Ovary (tissue), 3 donors: Measurements from ENCODE around the gene SERPINI2.

Experiments
- EP300 ChIP-seq: sonication (generic); formaldehyde crosslinking; IDR thresholded peaks from one replicate; pipeline ENCODE4 v1.6.1; 2017; ENCODE audit warnings: antibody characterized with exemption
- POLR2A ChIP-seq: fragments of 450-650 bp; IDR thresholded peaks from one replicate; pipeline ENCODE4 v1.6.1; 2017; ENCODE audit warnings: antibody characterized with exemption, mild to moderate bottlenecking, moderate library complexity
- TF ChIP-seq, protein P1 (sequence below), 3 donors: fragments of 450-650 bp in 2 of 3; fragments of 200-600 bp in 1 of 3; IDR thresholded peaks; one replicate each; pipeline versions ENCODE4 v1.5.1 to v1.8.0; 2016 to 2022; ENCODE audit warnings: antibody characterized with exemption in 3 of 3, mild to moderate bottlenecking in 1 of 3
- donor health status: DM: no; HTN: no; CAD: no.

DNA sequence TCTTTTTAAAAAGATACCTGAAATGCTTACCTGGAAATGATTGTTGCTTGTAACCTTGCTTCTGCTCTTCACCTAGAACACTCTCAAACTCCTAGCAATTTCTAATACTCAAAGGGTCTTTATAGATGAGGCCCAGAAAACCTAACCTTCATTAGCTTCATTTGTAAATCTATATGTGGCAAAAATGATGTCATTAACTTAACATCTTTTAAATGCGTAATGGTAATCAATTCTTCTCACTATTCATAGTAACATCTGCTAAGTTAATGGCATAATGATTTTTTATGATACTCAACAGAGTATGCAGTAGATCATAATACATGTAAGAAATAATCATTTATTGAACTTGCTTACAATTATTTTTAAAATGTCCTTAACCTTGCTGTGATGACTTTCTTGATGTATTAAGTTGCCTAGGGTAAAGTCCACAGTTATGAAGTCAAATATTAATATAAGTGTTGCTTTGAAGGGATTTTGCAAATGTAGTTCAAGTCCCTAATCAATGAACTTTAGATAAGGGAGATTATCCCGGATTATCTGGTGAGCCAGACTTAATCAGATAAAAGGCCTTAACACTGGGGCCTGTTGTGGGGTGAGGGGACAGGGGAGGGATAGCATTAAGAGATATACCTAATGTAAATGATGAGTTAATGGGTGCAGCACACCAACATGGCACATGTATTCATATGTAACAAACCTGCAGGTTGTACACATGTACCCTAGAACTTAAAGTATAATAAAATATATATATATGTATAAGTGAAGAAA is 10.1 kb upstream of the SERPINI2 start:
- TF ChIP-seq POLR2A (no peak), EP300 (no peak)
- TF ChIP-seq, protein P1, sequence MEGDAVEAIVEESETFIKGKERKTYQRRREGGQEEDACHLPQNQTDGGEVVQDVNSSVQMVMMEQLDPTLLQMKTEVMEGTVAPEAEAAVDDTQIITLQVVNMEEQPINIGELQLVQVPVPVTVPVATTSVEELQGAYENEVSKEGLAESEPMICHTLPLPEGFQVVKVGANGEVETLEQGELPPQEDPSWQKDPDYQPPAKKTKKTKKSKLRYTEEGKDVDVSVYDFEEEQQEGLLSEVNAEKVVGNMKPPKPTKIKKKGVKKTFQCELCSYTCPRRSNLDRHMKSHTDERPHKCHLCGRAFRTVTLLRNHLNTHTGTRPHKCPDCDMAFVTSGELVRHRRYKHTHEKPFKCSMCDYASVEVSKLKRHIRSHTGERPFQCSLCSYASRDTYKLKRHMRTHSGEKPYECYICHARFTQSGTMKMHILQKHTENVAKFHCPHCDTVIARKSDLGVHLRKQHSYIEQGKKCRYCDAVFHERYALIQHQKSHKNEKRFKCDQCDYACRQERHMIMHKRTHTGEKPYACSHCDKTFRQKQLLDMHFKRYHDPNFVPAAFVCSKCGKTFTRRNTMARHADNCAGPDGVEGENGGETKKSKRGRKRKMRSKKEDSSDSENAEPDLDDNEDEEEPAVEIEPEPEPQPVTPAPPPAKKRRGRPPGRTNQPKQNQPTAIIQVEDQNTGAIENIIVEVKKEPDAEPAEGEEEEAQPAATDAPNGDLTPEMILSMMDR (IDR thresholded peaks at IDR 0.05), result no peak
